CD8-positive, alpha-beta memory T cell (primary cell): ENCODE measurements around the gene EPB41L4B. TPM values are rescaled to one million over a fixed set of nuclear protein-coding genes. Genes with fewer than 3 reads are reported as not detected.
"Not testable (repeated sequence)": the region's sequence is repeated elsewhere in the genome, so short reads cannot be mapped to it uniquely, and the experiment has no call there.

Experiments
- CTCF ChIA-PET: fragments of 350-600 bp; sonication (Branson Sonifier 250); formaldehyde crosslinking; loops from one replicate; lab custom pipeline; 2021; ENCODE audit warnings: antibody characterized with exemption; lab: Charles Lee
- POLR2A ChIA-PET: fragments of 350-600 bp; sonication (Branson Sonifier 250); formaldehyde crosslinking; loops from one replicate; lab custom pipeline; 2021; ENCODE audit warnings: antibody characterized with exemption; lab: Charles Lee
- DNase-seq, 5 donors: peaks; one replicate each; pipeline versions ENCODE4 v3.0.0 to v3.0.0-alpha.2; 2020 to 2022; ENCODE audit warnings: mixed read lengths in 1 of 5
- H3K27ac ChIP-seq: one replicate; pipeline ENCODE4 v1.7.0; 2013; ENCODE audit warnings: low read depth, mild to moderate bottlenecking, low read length, moderate library complexity
- H3K27me3 ChIP-seq: 2 replicates; pipeline ENCODE4 v1.7.0; 2013; ENCODE audit warnings: low read length, mild to moderate bottlenecking; ENCODE audit not compliant: insufficient read depth, poor library complexity, severe bottlenecking
- H3K36me3 ChIP-seq: 2 replicates; pipeline ENCODE4 v1.7.0; 2013; ENCODE audit warnings: mild to moderate bottlenecking, low read length, moderate library complexity; ENCODE audit not compliant: insufficient read depth
- H3K4me1 ChIP-seq: 2 replicates; pipeline ENCODE4 v1.7.0; 2013; ENCODE audit warnings: mild to moderate bottlenecking, low read length, moderate library complexity; ENCODE audit not compliant: insufficient read depth
- H3K4me3 ChIP-seq: 2 replicates; pipeline ENCODE4 v1.7.0; 2013; ENCODE audit warnings: mild to moderate bottlenecking, low read length
- H3K9me3 ChIP-seq: 2 replicates; pipeline ENCODE4 v1.7.0; 2013; ENCODE audit warnings: mild to moderate bottlenecking, low read length
- H3K27ac Mint-ChIP-seq, 8 donors: one replicate each; pipeline ENCODE4 v1.8.0; 2020 to 2021; ENCODE audit warnings: mixed read lengths in 8 of 8, mild to moderate bottlenecking in 6 of 8, inconsistent platforms in 3 of 8, moderate library complexity in 3 of 8
- H3K27me3 Mint-ChIP-seq, 2 donors: one replicate each; pipeline ENCODE4 v1.8.0; 2020 to 2021; ENCODE audit warnings: mixed read lengths in 2 of 2, mild to moderate bottlenecking in 1 of 2, moderate library complexity in 1 of 2
- H3K36me3 Mint-ChIP-seq, 3 donors: one replicate each; pipeline ENCODE4 v1.8.0; 2020 to 2021; ENCODE audit warnings: mixed read lengths in 3 of 3, inconsistent platforms in 1 of 3, mild to moderate bottlenecking in 1 of 3
- H3K4me1 Mint-ChIP-seq, 3 donors: one replicate each; pipeline ENCODE4 v1.8.0; 2020 to 2021; ENCODE audit warnings: mixed read lengths in 3 of 3, inconsistent platforms in 1 of 3, mild to moderate bottlenecking in 1 of 3
- H3K4me3 Mint-ChIP-seq, 7 donors: one replicate each; pipeline ENCODE4 v1.8.0; 2020 to 2021; ENCODE audit warnings: mixed read lengths in 7 of 7, mild to moderate bottlenecking in 6 of 7, moderate library complexity in 4 of 7, inconsistent platforms in 2 of 7
- H3K9me3 Mint-ChIP-seq, 5 donors: one replicate each; pipeline ENCODE4 v1.8.0; 2020 to 2022; ENCODE audit warnings: mixed read lengths in 5 of 5, mild to moderate bottlenecking in 3 of 5, moderate library complexity in 2 of 5, inconsistent platforms in 1 of 5
- polyA plus RNA-seq: library from polyadenylated mRNA; unstranded; fragments of 300-500 nt; fragmentation: Illumina TruSeq; gene quantifications from one replicate; pipeline ENCODE4 v1.2.3, GENCODE V29; 2021
- total RNA-seq, 2 experiments: library from RNA; stranded (reverse); gene quantifications; one replicate each; pipeline ENCODE4 v1.2.3, GENCODE V29; 2021

EPB41L4B gene
- total and polyA plus RNA-seq, 3 experiments from 2014 or later: 0.35 to 0.44 TPM; not detected in 1

DNA sequence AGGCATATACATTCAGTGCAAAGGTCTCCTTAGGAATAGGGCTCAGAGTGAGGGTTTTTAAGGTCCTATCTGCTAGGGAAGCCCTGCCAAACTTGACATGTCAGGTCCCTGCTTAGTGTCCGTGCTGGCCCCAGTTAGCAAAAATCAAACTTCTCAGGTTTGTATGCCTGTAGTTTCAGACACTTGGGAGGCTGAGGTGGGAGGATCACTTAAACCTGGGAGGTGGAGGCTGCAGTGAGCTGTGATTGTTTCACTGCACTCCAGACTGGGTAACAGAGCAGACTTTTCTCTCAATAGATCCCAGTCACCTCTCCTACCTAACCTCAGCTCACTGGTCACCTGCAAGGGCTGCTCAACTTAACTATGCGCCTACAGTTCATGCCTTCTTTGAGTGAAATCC, 182.4 kb downstream of the EPB41L4B start:
- Mint-ChIP-seq H3K4me3 (no peak overlapping the region), H3K27me3 (peaks cover 0 to 3% of the 10 kb centered on the region in 2 donors), H3K36me3 (peaks cover 0 to 2% (median 0%) of the 10 kb centered on the region in 3 donors), H3K27ac (no peak overlapping the region), H3K4me1 (no peaks in the 10 kb centered on the region), H3K9me3 (no peaks in the 10 kb centered on the region)
- ChIA-PET POLR2A (no interaction called here), CTCF (no interaction called here)
- Histone ChIP-seq H3K27ac (no peak overlapping the region), H3K27me3 (no peaks in the 10 kb centered on the region), H3K36me3 (no peaks in the 10 kb centered on the region), H3K4me3 (no peak overlapping the region), H3K9me3 (no peaks in the 10 kb centered on the region), H3K4me1 (no peaks in the 10 kb centered on the region)
- DNase-seq: no peak

DNA sequence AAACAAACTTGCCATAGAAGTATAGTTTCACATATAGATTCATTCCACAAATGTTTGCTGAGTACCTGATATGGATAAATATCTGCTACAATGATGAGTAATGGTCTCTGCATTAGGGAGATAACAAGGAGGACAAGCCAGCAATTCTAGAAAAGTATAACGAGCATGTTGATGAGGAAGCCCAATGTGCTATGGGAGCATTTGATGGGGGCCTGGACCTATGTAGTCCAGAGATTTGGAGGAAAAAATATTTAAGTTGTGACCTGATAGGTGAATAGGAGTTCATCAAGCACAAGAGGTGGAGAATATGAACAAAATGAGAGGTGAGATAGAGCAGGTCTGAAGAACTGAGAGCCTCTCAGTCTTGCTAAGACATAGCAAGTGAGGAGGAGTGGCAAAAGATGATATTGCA, 186.7 kb downstream of the EPB41L4B start:
- no peaks in the 10 kb centered on the region for H3K9me3 Mint-ChIP-seq
- H3K27ac Mint-ChIP-seq: no peak overlapping the region
- H3K27me3 ChIP-seq: no peaks in the 10 kb centered on the region
- H3K4me3 ChIP-seq: no peak overlapping the region
- no peak overlapping the region for H3K4me3 Mint-ChIP-seq
- no peak overlapping the region for H3K27ac ChIP-seq
- H3K36me3 ChIP-seq: no peaks in the 10 kb centered on the region
- peaks cover 0 to 2% (median 0%) of the 10 kb centered on the region in 3 donors for H3K36me3 Mint-ChIP-seq
- no peaks in the 10 kb centered on the region for H3K4me1 ChIP-seq
- ChIA-PET POLR2A (no interaction called here), CTCF (no interaction called here)
- peaks cover 0 to 3% (median 1%) of the 10 kb centered on the region in 3 donors for H3K4me1 Mint-ChIP-seq
- DNase-seq: no peak
- no peaks in the 10 kb centered on the region for H3K9me3 ChIP-seq
- peaks cover 0 to 3% of the 10 kb centered on the region in 2 donors for H3K27me3 Mint-ChIP-seq

DNA sequence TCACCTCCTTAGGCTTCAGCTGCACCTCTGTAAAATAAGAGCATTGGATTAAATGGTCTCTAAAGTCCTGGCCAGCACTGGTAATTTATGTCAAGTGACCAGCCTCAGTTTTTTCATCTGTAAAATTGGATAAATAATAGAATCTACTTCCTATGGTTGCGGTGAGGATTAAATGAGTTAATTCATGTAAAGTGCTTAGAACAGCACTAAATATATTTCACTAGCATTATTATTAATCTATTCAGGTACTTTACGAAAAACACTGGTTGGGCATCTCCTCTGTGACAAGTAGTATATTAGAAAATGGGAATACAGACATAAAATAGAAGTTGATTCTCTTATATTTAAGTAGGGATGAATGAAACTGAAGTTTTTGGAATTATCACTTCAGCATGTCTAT, 187.3 kb downstream of the EPB41L4B start:
- Histone ChIP-seq H3K36me3 (no peaks in the 10 kb centered on the region), H3K4me1 (no peaks in the 10 kb centered on the region), H3K9me3 (no peaks in the 10 kb centered on the region), H3K4me3 (no peak overlapping the region), H3K27me3 (no peaks in the 10 kb centered on the region), H3K27ac (peak overlapping the region; percentile 38)
- DNase-seq: no peak
- peaks cover 0 to 2% (median 0%) of the 10 kb centered on the region in 3 donors for H3K36me3 Mint-ChIP-seq
- H3K4me3 Mint-ChIP-seq: no peak overlapping the region
- H3K4me1 Mint-ChIP-seq: peaks cover 0 to 3% (median 1%) of the 10 kb centered on the region in 3 donors
- peaks cover 0 to 3% of the 10 kb centered on the region in 2 donors for H3K27me3 Mint-ChIP-seq
- ChIA-PET POLR2A (no interaction called here), CTCF (no interaction called here)
- no peak overlapping the region for H3K27ac Mint-ChIP-seq
- no peaks in the 10 kb centered on the region for H3K9me3 Mint-ChIP-seq

DNA sequence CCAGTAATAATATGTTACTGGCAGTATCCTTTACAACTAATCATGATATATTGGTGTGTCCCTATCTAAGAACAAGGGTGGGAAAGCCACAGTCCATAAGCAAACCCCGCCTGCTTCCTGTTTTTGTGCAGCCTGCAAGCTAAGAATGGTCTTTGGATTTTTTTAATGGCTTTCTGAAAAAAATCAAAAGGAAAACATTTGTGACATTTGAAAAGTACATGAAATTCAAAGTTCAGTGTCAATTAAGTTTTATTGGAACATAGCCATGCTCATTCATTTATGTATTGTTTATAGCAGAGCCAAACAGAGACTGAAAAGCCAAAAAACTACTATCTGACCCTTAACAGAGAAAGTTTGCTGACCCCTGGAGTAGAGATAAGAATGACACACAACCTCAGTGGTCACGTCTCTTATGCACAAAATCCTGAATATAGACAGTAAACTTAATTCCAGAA, 188.3 kb downstream of the EPB41L4B start:
- Mint-ChIP-seq H3K27me3 (peaks cover under 1 to 3% of the 10 kb centered on the region in 2 donors), H3K27ac (no peak overlapping the region), H3K9me3 (no peaks in the 10 kb centered on the region), H3K36me3 (peaks cover 0 to 2% (median 0%) of the 10 kb centered on the region in 3 donors), H3K4me3 (no peak overlapping the region), H3K4me1 (peaks cover 0 to 3% (median 1%) of the 10 kb centered on the region in 3 donors)
- H3K27ac ChIP-seq: no peak overlapping the region
- no peaks in the 10 kb centered on the region for H3K4me1 ChIP-seq
- no peak for DNase-seq
- H3K27me3 ChIP-seq: no peaks in the 10 kb centered on the region
- no peak overlapping the region for H3K4me3 ChIP-seq
- CTCF ChIA-PET: no interaction called here
- H3K9me3 ChIP-seq: no peaks in the 10 kb centered on the region
- no peaks in the 10 kb centered on the region for H3K36me3 ChIP-seq
- POLR2A ChIA-PET: no interaction called here

DNA sequence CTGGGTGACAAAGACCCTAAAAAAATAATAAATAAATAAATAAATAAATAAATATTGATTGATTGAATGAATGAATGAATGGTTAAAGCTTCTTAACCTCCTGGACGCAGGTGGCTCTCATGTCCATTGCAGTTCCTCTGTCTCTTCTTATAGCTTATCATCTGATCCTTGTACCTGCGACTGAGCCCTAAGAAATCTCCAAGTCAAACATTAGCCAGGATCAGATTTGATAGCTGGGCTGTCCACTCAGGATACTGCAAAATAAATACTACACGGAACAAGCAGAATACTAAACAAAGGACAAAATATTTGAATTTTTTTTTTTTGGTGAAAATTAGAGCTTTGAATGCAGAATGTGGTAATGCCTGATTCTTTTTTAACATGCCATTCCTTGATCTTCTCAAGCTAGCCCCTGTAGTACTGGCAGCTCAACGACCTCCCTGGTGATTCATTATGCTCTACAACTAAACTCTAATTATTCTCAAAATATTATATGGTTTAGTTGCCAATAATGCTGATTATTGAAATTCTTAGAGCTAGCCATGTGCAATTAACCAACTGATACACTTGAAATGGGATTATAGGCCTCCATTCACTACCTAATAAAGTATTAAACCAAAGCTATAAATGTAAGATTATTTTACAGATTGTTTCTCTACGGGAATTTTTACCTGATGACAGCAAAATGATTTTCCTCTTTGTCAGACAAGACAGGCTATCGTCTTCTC, 191.2 kb downstream of the EPB41L4B start:
- Mint-ChIP-seq H3K27ac (no peak overlapping the region), H3K4me3 (no peak overlapping the region), H3K9me3 (no peaks in the 10 kb centered on the region), H3K27me3 (peaks cover 0 to 3% of the 10 kb centered on the region in 2 donors), H3K36me3 (no peaks in the 10 kb centered on the region), H3K4me1 (peaks cover 0 to 3% (median 1%) of the 10 kb centered on the region in 3 donors)
- DNase-seq: no peak
- no peaks in the 10 kb centered on the region for H3K27me3 ChIP-seq
- H3K4me3 ChIP-seq: no peak overlapping the region
- H3K4me1 ChIP-seq: no peaks in the 10 kb centered on the region
- no peak overlapping the region for H3K27ac ChIP-seq
- CTCF ChIA-PET: interaction anchor here (1.5 kb wide), 1 partner anchor 9 kb away, joined by 4 read pairs; the partner anchor contains the start of gene TMEM245
- no peaks in the 10 kb centered on the region for H3K36me3 ChIP-seq
- H3K9me3 ChIP-seq: no peaks in the 10 kb centered on the region
- POLR2A ChIA-PET: no interaction called here

DNA sequence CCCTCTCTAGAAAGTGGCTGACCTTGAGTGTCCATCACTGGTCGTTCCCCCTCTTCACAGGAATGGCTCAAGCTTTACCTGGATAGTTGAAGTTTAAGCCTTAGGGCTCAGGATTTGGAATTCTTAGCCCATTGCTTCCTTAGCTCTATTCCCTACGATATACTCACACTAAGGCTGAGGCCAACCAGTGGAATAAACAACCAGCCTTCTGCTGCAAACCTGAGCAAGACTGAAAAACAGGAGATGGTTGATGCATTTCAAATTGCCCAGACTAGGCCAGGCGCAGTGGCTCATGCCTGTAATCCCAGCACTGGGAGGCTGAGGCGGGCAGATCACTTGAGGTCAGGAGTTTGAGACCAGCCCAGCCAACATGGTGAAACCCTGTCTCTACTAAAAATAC, 194.2 kb downstream of the EPB41L4B start:
- H3K27me3 ChIP-seq, H3K9me3 ChIP-seq, CTCF ChIA-PET, H3K36me3 ChIP-seq, H3K36me3 Mint-ChIP-seq, H3K4me3 ChIP-seq, H3K4me1 Mint-ChIP-seq, DNase-seq, H3K4me1 ChIP-seq, POLR2A ChIA-PET, H3K27ac Mint-ChIP-seq, H3K9me3 Mint-ChIP-seq, H3K27ac ChIP-seq, H3K27me3 Mint-ChIP-seq, H3K4me3 Mint-ChIP-seq: not testable (repeated sequence)

DNA sequence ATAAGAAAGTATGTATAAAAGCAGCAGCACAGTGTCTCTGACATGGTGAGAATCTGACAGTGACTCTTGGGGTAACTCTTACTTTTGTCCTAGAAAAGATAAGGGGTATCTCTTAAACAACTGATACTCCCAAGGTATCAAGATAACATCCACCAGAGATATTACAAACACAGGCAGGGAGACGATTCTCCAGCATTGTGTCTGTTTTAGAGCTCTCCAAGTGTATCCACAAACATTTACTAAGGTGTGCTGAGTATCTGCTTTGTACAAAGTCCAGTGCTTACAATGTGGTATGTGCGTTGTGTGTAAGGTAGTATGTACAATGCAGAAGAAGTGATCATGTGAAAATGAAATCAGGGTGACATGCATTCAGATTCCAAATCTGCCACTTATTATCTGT, 196.7 kb downstream of the EPB41L4B start:
- Mint-ChIP-seq H3K27ac (no peak overlapping the region), H3K4me1 (peaks cover 5 to 10% (median 9%) of the 10 kb centered on the region in 3 donors), H3K36me3 (peaks cover 0 to 2% (median 0%) of the 10 kb centered on the region in 3 donors), H3K27me3 (peaks cover 0 to 3% of the 10 kb centered on the region in 2 donors), H3K4me3 (no peak overlapping the region), H3K9me3 (no peaks in the 10 kb centered on the region)
- Histone ChIP-seq H3K27me3 (no peaks in the 10 kb centered on the region), H3K4me3 (no peak overlapping the region), H3K36me3 (no peaks in the 10 kb centered on the region), H3K27ac (no peak overlapping the region), H3K9me3 (no peaks in the 10 kb centered on the region), H3K4me1 (peaks cover 5% of the 10 kb centered on the region)
- no peak for DNase-seq
- POLR2A ChIA-PET: no interaction called here
- CTCF ChIA-PET: no interaction called here

DNA sequence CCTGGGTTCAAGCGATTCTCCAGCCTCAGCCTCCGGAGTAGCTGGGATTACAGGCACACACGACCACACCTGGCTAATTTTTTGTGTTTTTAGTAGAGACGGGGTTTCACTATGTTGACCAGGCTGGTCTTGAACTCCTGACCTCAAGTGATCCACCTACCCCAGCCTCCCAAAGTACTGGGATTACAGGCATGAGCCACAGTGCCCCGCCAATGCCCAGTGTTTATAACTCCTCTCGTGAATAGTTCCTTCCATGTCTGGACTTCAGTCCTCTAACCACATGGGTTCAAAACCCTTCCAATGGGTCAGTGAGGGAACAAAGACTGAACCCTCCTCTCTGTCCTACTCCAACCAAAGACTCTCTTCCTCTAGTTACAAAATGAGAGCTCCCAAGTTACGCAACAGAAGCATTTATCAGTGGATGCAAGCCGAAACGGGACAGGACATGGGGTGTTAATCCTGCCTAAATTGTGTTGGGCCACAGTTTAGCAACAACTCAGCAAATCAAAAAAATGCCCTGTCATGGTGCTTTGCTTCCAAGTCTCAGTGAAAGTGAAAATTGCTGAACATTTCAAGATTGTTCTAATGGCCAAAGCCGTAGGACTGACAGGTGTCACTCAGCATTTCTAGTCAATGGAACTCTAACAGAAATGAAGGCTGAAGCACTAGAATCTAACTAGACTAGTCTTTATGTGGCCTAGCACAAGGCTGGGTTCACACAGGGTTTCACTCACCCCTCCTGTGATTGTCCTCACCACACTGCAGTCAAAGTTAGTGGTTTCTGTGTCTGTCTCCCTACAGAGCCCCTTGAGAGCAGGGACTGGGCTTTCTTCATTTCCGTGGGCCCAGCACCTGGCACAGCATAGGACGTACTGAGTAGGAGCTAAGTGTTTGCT, 197.9 kb downstream of the EPB41L4B start:
- Mint-ChIP-seq H3K27ac (no peak overlapping the region), H3K36me3 (peaks cover 0 to 12% (median 0%) of the 10 kb centered on the region in 3 donors), H3K4me1 (peaks cover 14 to 19% (median 15%) of the 10 kb centered on the region in 3 donors), H3K27me3 (peaks cover 0 to 3% of the 10 kb centered on the region in 2 donors), H3K4me3 (peak overlapping the region in 1 of 7 donors; percentile 40), H3K9me3 (no peaks in the 10 kb centered on the region)
- no peaks in the 10 kb centered on the region for H3K9me3 ChIP-seq
- no peaks in the 10 kb centered on the region for H3K27me3 ChIP-seq
- H3K4me3 ChIP-seq: no peak overlapping the region
- peaks cover 13% of the 10 kb centered on the region for H3K4me1 ChIP-seq
- DNase-seq: no peak
- POLR2A ChIA-PET: no interaction called here
- peak overlapping the region; percentile 11 for H3K27ac ChIP-seq
- no peaks in the 10 kb centered on the region for H3K36me3 ChIP-seq
- CTCF ChIA-PET: interaction anchor here (1.4 kb wide), 1 partner anchor 172 kb away, joined by 3 read pairs; no protein-coding TSS in a partner anchor
